Sigmoid colon (tissue), 7 donors: ENCODE results near the gene S1PR3. TPM values are rescaled to one million over a fixed set of nuclear protein-coding genes. Genes with fewer than 3 reads are reported as not detected.
A peak's percentile ranks its signal among the peaks of the same experiment; 100 is the strongest.

Experiments used
- DNase-seq: peaks from one replicate; pipeline ENCODE4 v3.0.0-alpha.2; 2019
- H3K27ac ChIP-seq, 4 donors: fragments of 200-600 bp; sonication (generic); one replicate each; pipeline ENCODE4 v1.5.1; 2016 to 2019; ENCODE audit warnings: mild to moderate bottlenecking in 1 of 4
- H3K27me3 ChIP-seq, 3 donors: fragments of 200-600 bp; sonication (generic); one replicate each; pipeline ENCODE4 v1.5.1; 2019; ENCODE audit warnings: mild to moderate bottlenecking in 1 of 3
- H3K36me3 ChIP-seq, 4 donors: fragments of 200-600 bp; sonication (generic); one replicate each; pipeline ENCODE4 v1.5.1; 2016 to 2019
- H3K4me1 ChIP-seq, 4 donors: fragments of 200-600 bp; sonication (generic); one replicate each; pipeline ENCODE4 v1.5.1; 2017 to 2019
- H3K4me3 ChIP-seq, 4 donors: fragments of 200-600 bp; sonication (generic); one replicate each; pipeline ENCODE4 v1.5.1; 2017 to 2019; ENCODE audit warnings: mild to moderate bottlenecking in 2 of 4, moderate library complexity in 1 of 4
- H3K9me3 ChIP-seq, 4 donors: fragments of 200-600 bp in 3 of 4; sonication (generic) in 3 of 4; one replicate each; pipeline versions ENCODE4 v1.5.1 to v1.6.1; 2013 to 2019
- EP300 ChIP-seq, 4 donors: sonication (generic); formaldehyde crosslinking; IDR thresholded peaks; one replicate each; pipeline ENCODE4 v1.6.1; 2017; ENCODE audit warnings: antibody characterized with exemption in 4 of 4
- POLR2A ChIP-seq, 2 donors: fragments of 450-650 bp; IDR thresholded peaks; one replicate each; pipeline ENCODE4 v1.6.1; 2016; ENCODE audit warnings: antibody characterized with exemption in 2 of 2, mild to moderate bottlenecking in 2 of 2, moderate library complexity in 2 of 2
- POLR2AphosphoS5 ChIP-seq, 4 donors: sonication (generic); formaldehyde crosslinking; IDR thresholded peaks; one replicate each; pipeline ENCODE4 v1.6.1; 2017; ENCODE audit warnings: antibody characterized with exemption in 4 of 4
- WGBS, 2 donors: extraction: QIAGEN DNeasy Blood & Tissue Kit; methylation state at CpG; one replicate each; pipeline ENCODE4 v1.1.7; 2013; 5-methylcytosine and 5-hydroxymethylcytosine counted together
- intact Hi-C: fragments of 100-400 bp; cut with DNase I; formaldehyde crosslinking; loops from one replicate; pipeline ENCODE4 v1.15.1; 2023
- polyA plus RNA-seq, 3 donors: library from polyadenylated mRNA; stranded (reverse); fragments of 200-250 nt; gene quantifications; one replicate each; pipeline ENCODE4 v1.2.3, GENCODE V29; 2013
- total RNA-seq, 4 donors: library from RNA; depleted of rRNA; stranded (reverse); fragments of >200 nt; gene quantifications; one replicate each; pipeline ENCODE4 v1.1.0, GENCODE V29; 2016
- TF ChIP-seq, protein P1 (sequence below), 4 experiments: fragments of 450-650 bp in 3 of 4; fragments of 200-600 bp in 1 of 4; IDR thresholded peaks; one replicate each; pipeline ENCODE4 v1.5.1; 2016 to 2019; ENCODE audit warnings: antibody characterized with exemption in 4 of 4, mild to moderate bottlenecking in 3 of 4, moderate library complexity in 2 of 4
- donor health status: healthy with polysubstance abuse.
- donor health status: Bipolar disorder and iron deficiency.
- donor health status: healthy.

S1PR3 gene
- total and polyA plus RNA-seq, 7 donors: 0.23 to 33.0 (median 10.4) TPM

- Histone ChIP-seq H3K27ac (no peak overlapping the region), H3K4me1 (peaks cover 0 to 8% (median 0%) of the 10 kb centered on the region in 4 donors), H3K4me3 (no peak overlapping the region), H3K27me3 (no peaks in the 10 kb centered on the region), H3K9me3 (no peaks in the 10 kb centered on the region), H3K36me3 (no peaks in the 10 kb centered on the region)
- 85 to 93% methylated on average over 2 of the region's 2 CpGs for WGBS, 2 donors
- intact Hi-C loops: no loop called here
- no peak for DNase-seq
- TF ChIP-seq EP300 (IDR thresholded peaks at IDR 0.05) (no peak), POLR2A (IDR thresholded peaks at IDR 0.05) (no peak), POLR2AphosphoS5 (IDR thresholded peaks at IDR 0.05) (no peak)
- TF ChIP-seq, protein P1, sequence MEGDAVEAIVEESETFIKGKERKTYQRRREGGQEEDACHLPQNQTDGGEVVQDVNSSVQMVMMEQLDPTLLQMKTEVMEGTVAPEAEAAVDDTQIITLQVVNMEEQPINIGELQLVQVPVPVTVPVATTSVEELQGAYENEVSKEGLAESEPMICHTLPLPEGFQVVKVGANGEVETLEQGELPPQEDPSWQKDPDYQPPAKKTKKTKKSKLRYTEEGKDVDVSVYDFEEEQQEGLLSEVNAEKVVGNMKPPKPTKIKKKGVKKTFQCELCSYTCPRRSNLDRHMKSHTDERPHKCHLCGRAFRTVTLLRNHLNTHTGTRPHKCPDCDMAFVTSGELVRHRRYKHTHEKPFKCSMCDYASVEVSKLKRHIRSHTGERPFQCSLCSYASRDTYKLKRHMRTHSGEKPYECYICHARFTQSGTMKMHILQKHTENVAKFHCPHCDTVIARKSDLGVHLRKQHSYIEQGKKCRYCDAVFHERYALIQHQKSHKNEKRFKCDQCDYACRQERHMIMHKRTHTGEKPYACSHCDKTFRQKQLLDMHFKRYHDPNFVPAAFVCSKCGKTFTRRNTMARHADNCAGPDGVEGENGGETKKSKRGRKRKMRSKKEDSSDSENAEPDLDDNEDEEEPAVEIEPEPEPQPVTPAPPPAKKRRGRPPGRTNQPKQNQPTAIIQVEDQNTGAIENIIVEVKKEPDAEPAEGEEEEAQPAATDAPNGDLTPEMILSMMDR (IDR thresholded peaks at IDR 0.05): no peak
These were observed 52.8 kb downstream of the S1PR3 start for GRCh38 chr9:89044104-89044503.

GRCh38 chr9:89044881-89045280 lies 53.6 kb downstream of the S1PR3 start:
- 81 to 87% methylated on average over 4 of the region's 4 CpGs for WGBS, 2 donors
- Histone ChIP-seq H3K27me3 (no peaks in the 10 kb centered on the region), H3K27ac (no peak overlapping the region), H3K9me3 (no peaks in the 10 kb centered on the region), H3K36me3 (no peaks in the 10 kb centered on the region), H3K4me3 (no peak overlapping the region), H3K4me1 (peaks cover 0 to 8% (median 0%) of the 10 kb centered on the region in 4 donors)
- no peak for TF ChIP-seq EP300 (IDR thresholded peaks at IDR 0.05)
- TF ChIP-seq POLR2A (IDR thresholded peaks at IDR 0.05): no peak
- TF ChIP-seq, protein P1 (IDR thresholded peaks at IDR 0.05): no peak
- TF ChIP-seq POLR2AphosphoS5 (IDR thresholded peaks at IDR 0.05): no peak
- no peak for DNase-seq
- intact Hi-C loops: no loop called here

DNA sequence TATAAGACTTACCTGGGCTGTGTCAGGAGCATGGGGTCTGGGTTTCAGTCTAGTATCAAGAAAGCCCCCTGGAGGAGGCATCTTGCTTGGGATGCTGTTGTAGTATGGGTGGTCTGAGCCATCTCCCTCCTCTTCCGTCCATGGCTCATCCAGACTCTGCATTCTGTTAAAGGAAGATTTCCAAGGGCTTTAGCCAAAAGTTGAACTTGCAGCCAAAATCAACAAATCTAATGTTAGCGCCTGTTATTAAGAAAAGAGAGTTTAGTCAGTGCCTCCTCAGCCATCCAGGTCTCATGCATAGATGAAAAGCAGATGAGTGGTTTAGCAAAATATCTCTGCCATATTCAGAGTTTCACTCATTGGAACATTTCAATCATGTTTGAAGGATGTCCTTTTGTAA lies 55.6 kb downstream of the S1PR3 start:
- Histone ChIP-seq H3K4me1 (peaks cover 0 to 8% (median 0%) of the 10 kb centered on the region in 4 donors), H3K36me3 (no peaks in the 10 kb centered on the region), H3K27me3 (no peaks in the 10 kb centered on the region), H3K4me3 (no peak overlapping the region), H3K27ac (no peak overlapping the region), H3K9me3 (peaks cover 0 to 2% (median 0%) of the 10 kb centered on the region in 4 donors)
- DNase-seq: no peak
- TF ChIP-seq POLR2AphosphoS5 (IDR thresholded peaks at IDR 0.05) (peak in 1 of 4 donors; percentile 8), EP300 (IDR thresholded peaks at IDR 0.05) (no peak)
- 83 to 85% methylated on average over 2 of the region's 2 CpGs for WGBS, 2 donors
- intact Hi-C loops: no loop called here

GRCh38 chr9:89047667-89048066 lies 56.4 kb downstream of the S1PR3 start:
- H3K4me3 ChIP-seq: no peak overlapping the region
- H3K4me1 ChIP-seq: peaks cover 0 to 8% (median 0%) of the 10 kb centered on the region in 4 donors
- no peak overlapping the region for H3K27ac ChIP-seq
- no peak for TF ChIP-seq POLR2A (IDR thresholded peaks at IDR 0.05)
- H3K9me3 ChIP-seq: peaks cover 0 to 2% (median 0%) of the 10 kb centered on the region in 4 donors
- no peaks in the 10 kb centered on the region for H3K36me3 ChIP-seq
- WGBS, 2 donors: 79 to 86% methylated on average over 4 of the region's 4 CpGs
- no peak for DNase-seq
- H3K27me3 ChIP-seq: no peaks in the 10 kb centered on the region
- intact Hi-C loops: no loop called here

GRCh38 chr9:89048616-89049015 lies 57.3 kb downstream of the S1PR3 start:
- Histone ChIP-seq H3K27ac (no peak overlapping the region), H3K36me3 (no peaks in the 10 kb centered on the region), H3K9me3 (peaks cover 0 to 2% (median 0%) of the 10 kb centered on the region in 4 donors), H3K4me1 (peaks cover 0 to 8% (median 0%) of the 10 kb centered on the region in 4 donors), H3K27me3 (no peaks in the 10 kb centered on the region), H3K4me3 (no peak overlapping the region)
- no peak for DNase-seq
- no peak for TF ChIP-seq POLR2AphosphoS5 (IDR thresholded peaks at IDR 0.05)
- TF ChIP-seq POLR2A (IDR thresholded peaks at IDR 0.05): no peak
- TF ChIP-seq, protein P1 (IDR thresholded peaks at IDR 0.05): no peak
- TF ChIP-seq EP300 (IDR thresholded peaks at IDR 0.05): no peak
- intact Hi-C loops: no loop called here
- WGBS, 2 donors: 92 to 94% methylated on average over 11 of the region's 11 CpGs

- H3K36me3 ChIP-seq: no peaks in the 10 kb centered on the region
- H3K4me1 ChIP-seq: peaks cover 0 to 8% (median 0%) of the 10 kb centered on the region in 4 donors
- no peak for DNase-seq
- no peak overlapping the region for H3K4me3 ChIP-seq
- WGBS, 2 donors: 86 to 91% methylated on average over 8 of the region's 8 CpGs
- no peak overlapping the region for H3K27ac ChIP-seq
- H3K27me3 ChIP-seq: no peaks in the 10 kb centered on the region
- H3K9me3 ChIP-seq: peaks cover 0 to 2% (median 0%) of the 10 kb centered on the region in 4 donors
- no peak for TF ChIP-seq POLR2A (IDR thresholded peaks at IDR 0.05)
- no peak for TF ChIP-seq POLR2AphosphoS5 (IDR thresholded peaks at IDR 0.05)
- intact Hi-C loops: no loop called here
These were observed 58.4 kb downstream of the S1PR3 start for GRCh38 chr9:89049646-89050045.
